22Rv1 (cell line): ENCODE data around the gene TEX53.
A peak's percentile ranks its signal among the peaks of the same experiment; 100 is the strongest.

Source experiments
- H3K27ac ChIP-seq: fragments of 450-650 bp; 2 replicates; pipeline ENCODE4 v1.5.1; 2017
- ZFX ChIP-seq: fragments of 450-650 bp; IDR thresholded peaks from 2 replicates; pipeline ENCODE4 v1.6.1; 2017; ENCODE audit warnings: antibody characterized with exemption, borderline replicate concordance
- TF ChIP-seq, protein P1 (sequence below): fragments of 450-650 bp; IDR thresholded peaks from 2 replicates; pipeline ENCODE4 v1.5.1; 2017; ENCODE audit warnings: mild to moderate bottlenecking

Gene TEX53

DNA sequence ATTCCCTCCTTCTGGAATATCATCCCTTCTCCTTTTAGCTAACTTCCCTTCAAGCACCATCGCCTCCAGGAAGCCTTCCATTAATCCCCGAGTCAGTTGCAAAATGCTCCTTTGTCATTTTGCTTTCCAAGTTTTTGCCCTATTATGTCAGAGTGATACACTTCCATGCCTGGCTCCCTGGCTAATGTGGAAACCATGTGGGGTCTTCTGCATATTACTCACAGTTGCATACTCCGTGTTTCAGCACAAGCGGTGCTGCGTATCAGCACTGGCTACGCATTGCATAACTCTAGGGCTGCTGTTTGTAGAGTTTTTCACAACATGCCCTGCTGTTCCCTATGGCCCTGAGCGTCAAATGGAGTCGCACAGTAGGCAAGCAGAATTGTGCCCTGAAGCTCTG, 1.9 kb downstream of the TEX53 start:
- no peak overlapping the region for H3K27ac ChIP-seq
- TF ChIP-seq, protein P1, sequence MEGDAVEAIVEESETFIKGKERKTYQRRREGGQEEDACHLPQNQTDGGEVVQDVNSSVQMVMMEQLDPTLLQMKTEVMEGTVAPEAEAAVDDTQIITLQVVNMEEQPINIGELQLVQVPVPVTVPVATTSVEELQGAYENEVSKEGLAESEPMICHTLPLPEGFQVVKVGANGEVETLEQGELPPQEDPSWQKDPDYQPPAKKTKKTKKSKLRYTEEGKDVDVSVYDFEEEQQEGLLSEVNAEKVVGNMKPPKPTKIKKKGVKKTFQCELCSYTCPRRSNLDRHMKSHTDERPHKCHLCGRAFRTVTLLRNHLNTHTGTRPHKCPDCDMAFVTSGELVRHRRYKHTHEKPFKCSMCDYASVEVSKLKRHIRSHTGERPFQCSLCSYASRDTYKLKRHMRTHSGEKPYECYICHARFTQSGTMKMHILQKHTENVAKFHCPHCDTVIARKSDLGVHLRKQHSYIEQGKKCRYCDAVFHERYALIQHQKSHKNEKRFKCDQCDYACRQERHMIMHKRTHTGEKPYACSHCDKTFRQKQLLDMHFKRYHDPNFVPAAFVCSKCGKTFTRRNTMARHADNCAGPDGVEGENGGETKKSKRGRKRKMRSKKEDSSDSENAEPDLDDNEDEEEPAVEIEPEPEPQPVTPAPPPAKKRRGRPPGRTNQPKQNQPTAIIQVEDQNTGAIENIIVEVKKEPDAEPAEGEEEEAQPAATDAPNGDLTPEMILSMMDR, result no peak
- TF ChIP-seq ZFX, result no peak

DNA sequence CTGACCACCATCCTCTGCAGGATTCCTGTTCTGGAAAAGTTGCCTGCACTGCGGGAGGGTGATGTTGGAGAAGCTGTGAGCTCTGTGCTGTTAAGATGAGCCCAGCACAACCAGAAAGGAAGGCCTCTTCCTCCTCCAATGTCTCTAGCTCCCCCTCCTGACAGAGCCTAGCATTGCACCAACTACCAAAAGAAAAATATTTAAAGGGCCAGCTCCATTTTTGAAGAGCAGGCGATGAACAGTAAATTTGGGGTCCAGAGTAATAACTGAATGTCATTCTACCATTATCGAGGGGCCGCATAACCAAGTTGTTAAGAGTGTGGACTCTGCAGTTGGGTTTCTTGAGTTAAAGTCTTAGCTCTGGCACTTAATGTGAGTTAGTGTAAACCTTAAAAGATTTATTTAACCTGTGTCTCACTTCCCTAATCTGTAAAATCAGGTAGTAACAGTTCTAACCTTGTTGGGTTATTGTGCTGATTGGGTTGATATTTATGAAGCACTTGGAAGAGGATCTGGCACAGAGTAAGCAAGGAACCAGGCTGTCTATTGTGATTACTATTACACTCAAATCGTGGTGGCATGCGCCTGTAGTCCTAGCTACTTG, 3.9 kb downstream of the TEX53 start:
- H3K27ac ChIP-seq, result no peak overlapping the region
- TF ChIP-seq, protein P1, result peak; percentile 92
- no peak for TF ChIP-seq ZFX

DNA sequence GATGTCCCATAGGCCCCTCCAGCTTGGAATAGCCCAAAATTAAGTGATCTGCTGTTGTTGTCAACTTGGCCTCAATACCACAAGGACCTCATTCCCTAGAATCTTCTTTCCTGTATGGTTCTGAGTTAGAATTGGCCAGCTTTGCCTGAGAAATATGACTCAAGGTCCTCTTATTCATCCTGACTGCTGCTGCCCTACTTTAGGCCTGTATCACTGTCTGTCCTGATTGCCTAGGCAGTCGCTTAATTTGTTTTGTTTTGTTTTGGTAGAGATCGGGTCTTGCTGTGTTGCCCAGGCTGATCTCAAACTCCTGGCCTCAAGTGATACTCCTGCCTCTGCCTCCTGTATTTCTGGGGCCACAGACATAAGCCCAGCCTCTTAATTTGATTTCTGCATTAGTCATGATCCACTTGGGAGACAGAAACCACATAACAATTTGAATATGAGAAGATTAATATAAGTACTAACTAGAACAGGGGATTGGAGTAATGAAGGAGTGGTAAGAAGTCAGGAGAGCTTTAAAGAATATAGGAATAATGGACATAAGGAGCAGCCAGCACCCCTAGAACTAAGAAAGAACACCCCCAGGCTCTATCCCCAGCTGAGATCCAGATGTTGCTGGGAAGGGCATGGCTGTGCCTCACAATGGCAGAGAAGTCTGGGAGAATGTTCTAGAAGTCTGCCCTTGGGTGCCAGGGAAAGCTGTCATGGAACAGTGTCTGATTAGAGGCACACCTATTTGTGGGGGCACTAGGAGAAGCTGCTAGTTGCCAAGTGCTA, 4.6 kb downstream of the TEX53 start:
- no peak for TF ChIP-seq ZFX
- TF ChIP-seq, protein P1, result no peak
- H3K27ac ChIP-seq, result no peak overlapping the region

DNA sequence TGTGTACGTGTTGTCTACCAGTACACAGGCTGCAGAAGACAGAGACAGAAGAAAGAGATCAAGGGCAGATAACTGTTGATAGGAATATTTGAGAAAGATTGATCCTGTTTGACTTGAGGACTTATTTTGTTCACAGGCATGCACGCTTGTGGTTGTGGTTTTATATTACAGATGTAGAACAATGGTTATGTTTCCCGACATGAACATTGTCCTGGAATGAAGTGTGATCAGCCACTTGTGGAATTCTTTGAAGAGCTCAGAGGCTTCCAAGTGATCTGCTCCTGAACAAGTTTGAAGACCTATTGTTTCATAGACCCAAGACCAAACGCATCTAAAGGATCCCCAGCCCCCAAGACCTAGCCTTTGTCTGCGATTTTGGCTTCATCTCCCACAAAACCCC, 13.7 kb downstream of the TEX53 start:
- TF ChIP-seq ZFX, result no peak
- TF ChIP-seq, protein P1, result no peak
- H3K27ac ChIP-seq, result no peak overlapping the region

DNA sequence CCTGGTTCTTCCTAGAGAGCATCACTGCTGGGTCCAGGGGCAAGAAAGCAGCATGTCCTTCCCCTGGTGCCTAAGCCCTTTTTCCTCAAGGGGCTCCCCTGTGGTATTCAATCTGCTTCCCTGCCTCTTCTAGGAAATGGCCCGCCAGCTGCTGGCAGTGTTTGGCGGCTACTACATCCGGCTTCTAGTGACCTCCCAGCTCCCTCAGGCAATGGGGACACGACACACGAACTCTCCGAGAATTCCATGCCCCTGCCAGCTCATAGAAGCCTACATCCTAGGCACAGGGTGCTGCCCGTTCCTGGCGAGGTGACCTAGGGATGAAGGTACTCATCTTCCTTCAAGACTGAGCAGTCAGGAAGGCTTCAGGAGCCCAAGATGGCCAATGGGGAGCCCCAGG, 14.6 kb downstream of the TEX53 start:
- TF ChIP-seq ZFX, result no peak
- TF ChIP-seq, protein P1, result no peak
- H3K27ac ChIP-seq, result no peak overlapping the region

DNA sequence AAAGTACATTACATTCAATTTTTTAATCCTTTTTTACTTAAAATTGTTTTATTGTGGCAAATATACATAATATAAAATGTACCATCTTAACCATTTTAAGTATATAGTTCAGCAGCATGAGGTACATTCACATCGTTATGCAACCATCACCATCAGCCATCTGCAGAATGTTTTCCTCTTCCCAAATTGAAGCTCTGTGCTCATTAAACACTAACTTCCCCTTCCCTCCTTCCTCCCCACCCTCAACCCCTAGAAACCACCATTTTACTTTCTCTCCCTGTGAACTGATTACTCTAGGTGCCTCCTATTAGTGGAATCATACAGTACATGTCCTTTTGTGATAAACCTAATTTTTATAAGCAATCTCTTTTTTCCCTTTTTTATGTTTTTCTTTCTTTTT, 15.6 kb downstream of the TEX53 start:
- no peak overlapping the region for H3K27ac ChIP-seq
- TF ChIP-seq ZFX, result no peak
- TF ChIP-seq, protein P1, result no peak

DNA sequence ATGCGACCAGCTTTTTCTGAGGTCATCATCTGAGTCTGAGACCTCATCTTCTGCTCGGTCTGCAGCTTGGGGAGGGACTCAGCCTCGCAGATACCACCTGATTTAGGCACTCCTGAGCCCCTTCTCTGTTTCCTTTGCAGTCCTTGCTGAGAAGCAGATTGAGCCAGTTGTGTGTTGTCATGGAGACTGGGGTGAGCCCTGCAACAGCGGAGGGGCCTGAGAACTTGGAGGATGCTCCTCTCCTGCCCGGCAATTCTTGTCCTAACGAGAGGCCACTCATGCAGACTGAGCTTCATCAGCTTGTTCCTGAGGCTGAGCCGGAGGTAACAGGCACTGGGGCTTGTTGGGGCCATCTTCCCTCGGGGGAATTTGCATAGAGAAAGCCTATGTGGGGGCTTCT, 19.2 kb downstream of the TEX53 start:
- TF ChIP-seq, protein P1, result no peak
- no peak for TF ChIP-seq ZFX
- H3K27ac ChIP-seq, result no peak overlapping the region
